Breast epithelium (tissue), 4 donors: ENCODE measurements around the gene RNPS1. TPM values are rescaled to one million over a fixed set of nuclear protein-coding genes. Genes with fewer than 3 reads are reported as not detected.

Source experiments
- DNase-seq, 2 donors: peaks; one replicate each; pipeline ENCODE4 v3.0.0-alpha.2; 2019; ENCODE audit warnings: low spot score in 2 of 2
- H3K27ac ChIP-seq, 2 donors: fragments of 200-600 bp; sonication (generic) in 1 of 2; one replicate each; pipeline ENCODE4 v1.5.1; 2016 to 2019; ENCODE audit warnings: mild to moderate bottlenecking in 1 of 2
- H3K27me3 ChIP-seq, 2 donors: fragments of 200-600 bp; sonication (generic) in 1 of 2; one replicate each; pipeline versions ENCODE4 v1.5.1 to v1.6.0; 2017 to 2019; ENCODE audit warnings: control low read depth in 1 of 2, mild to moderate bottlenecking in 1 of 2
- H3K36me3 ChIP-seq: fragments of 200-600 bp; one replicate; pipeline ENCODE4 v1.5.1; 2019
- H3K4me1 ChIP-seq, 2 donors: fragments of 200-600 bp; sonication (generic); one replicate each; pipeline ENCODE4 v1.5.1; 2016 to 2019; ENCODE audit warnings: control low read depth in 1 of 2
- H3K4me3 ChIP-seq, 3 donors: fragments of 200-600 bp; sonication (generic); 1 replicate in 2 of 3; 2 replicates in 1 of 3; pipeline ENCODE4 v1.5.1; 2016 to 2019; ENCODE audit warnings: mild to moderate bottlenecking in 3 of 3, moderate library complexity in 2 of 3
- H3K9me3 ChIP-seq, 2 donors: fragments of 200-600 bp; sonication (generic) in 1 of 2; one replicate each; pipeline ENCODE4 v1.5.1; 2016 to 2019; ENCODE audit warnings: control low read depth in 1 of 2
- CTCF ChIP-seq, 3 donors: fragments of 450-650 bp; IDR thresholded peaks; one replicate each; pipeline ENCODE4 v1.5.1; 2016 to 2017; ENCODE audit warnings: antibody characterized with exemption in 3 of 3, mild to moderate bottlenecking in 3 of 3, moderate library complexity in 3 of 3
- POLR2A ChIP-seq: fragments of 450-650 bp; IDR thresholded peaks from one replicate; pipeline ENCODE4 v1.6.1; 2016; ENCODE audit warnings: antibody characterized with exemption, mild to moderate bottlenecking, moderate library complexity
- POLR2AphosphoS5 ChIP-seq, 3 donors: sonication (generic); formaldehyde crosslinking; IDR thresholded peaks; one replicate each; pipeline ENCODE4 v1.6.1; 2017; ENCODE audit warnings: antibody characterized with exemption in 3 of 3
- intact Hi-C: fragments of 100-400 bp; cut with DNase I; formaldehyde crosslinking; loops from one replicate; pipeline ENCODE4 v1.15.1; 2023; ENCODE audit warnings: low total_unique reads
- total RNA-seq, 3 donors: library from RNA; depleted of rRNA; stranded (reverse); fragments of >200 nt; gene quantifications; one replicate each; pipeline ENCODE4 v1.1.0, GENCODE V29; 2016

Gene RNPS1
- total RNA-seq, 3 donors from 2014 or later = 93.1 to 107 (median 97.5) TPM

GRCh38 chr16:2230376-2230775 lies 37.5 kb downstream of the RNPS1 start:
- TF ChIP-seq POLR2AphosphoS5 (IDR thresholded peaks at IDR 0.05) = no peak
- no peak for TF ChIP-seq POLR2A
- no peak for TF ChIP-seq CTCF (IDR thresholded peaks at IDR 0.05)
- H3K4me1 ChIP-seq = peaks cover 4 to 5% of the 10 kb centered on the region in 2 donors
- no peaks in the 10 kb centered on the region for H3K9me3 ChIP-seq
- intact Hi-C loops = no loop called here
- no peaks in the 10 kb centered on the region for H3K27me3 ChIP-seq
- no peak overlapping the region for H3K27ac ChIP-seq
- DNase-seq = no peak
- no peak overlapping the region for H3K4me3 ChIP-seq
- peaks cover 24% of the 10 kb centered on the region for H3K36me3 ChIP-seq

- H3K27me3 ChIP-seq = no peaks in the 10 kb centered on the region
- peaks cover 4 to 5% of the 10 kb centered on the region in 2 donors for H3K4me1 ChIP-seq
- DNase-seq = no peak
- TF ChIP-seq POLR2A = no peak
- no peak for TF ChIP-seq CTCF (IDR thresholded peaks at IDR 0.05)
- TF ChIP-seq POLR2AphosphoS5 (IDR thresholded peaks at IDR 0.05) = no peak
- no peak overlapping the region for H3K27ac ChIP-seq
- H3K4me3 ChIP-seq = no peak overlapping the region
- intact Hi-C loops = no loop called here
- H3K9me3 ChIP-seq = no peaks in the 10 kb centered on the region
- H3K36me3 ChIP-seq = peaks cover 24% of the 10 kb centered on the region
Measured at GRCh38 chr16:2229632-2230250, 38.2 kb downstream of the RNPS1 start.

GRCh38 chr16:2229091-2229490 lies 38.8 kb downstream of the RNPS1 start:
- no peaks in the 10 kb centered on the region for H3K9me3 ChIP-seq
- peaks cover 23% of the 10 kb centered on the region for H3K36me3 ChIP-seq
- intact Hi-C loops = no loop called here
- H3K4me3 ChIP-seq = no peak overlapping the region
- DNase-seq = no peak
- no peaks in the 10 kb centered on the region for H3K27me3 ChIP-seq
- peaks cover 4 to 11% of the 10 kb centered on the region in 2 donors for H3K4me1 ChIP-seq
- no peak for TF ChIP-seq CTCF (IDR thresholded peaks at IDR 0.05)
- no peak for TF ChIP-seq POLR2A
- no peak for TF ChIP-seq POLR2AphosphoS5 (IDR thresholded peaks at IDR 0.05)
- H3K27ac ChIP-seq = no peak overlapping the region

GRCh38 chr16:2228161-2228824 lies 39.6 kb downstream of the RNPS1 start:
- Histone ChIP-seq H3K36me3 (peaks cover 16% of the 10 kb centered on the region), H3K9me3 (no peaks in the 10 kb centered on the region), H3K4me1 (peaks cover 4 to 12% of the 10 kb centered on the region in 2 donors), H3K27ac (no peak overlapping the region), H3K4me3 (no peak overlapping the region), H3K27me3 (no peaks in the 10 kb centered on the region)
- peak in 1 of 2 donors; percentile 67 for DNase-seq
- TF ChIP-seq CTCF (IDR thresholded peaks at IDR 0.05) (no peak), POLR2AphosphoS5 (IDR thresholded peaks at IDR 0.05) (no peak), POLR2A (no peak)
- intact Hi-C loops = no loop called here

- Histone ChIP-seq H3K4me1 (peaks cover 4 to 12% of the 10 kb centered on the region in 2 donors), H3K4me3 (no peak overlapping the region), H3K36me3 (peaks cover 10% of the 10 kb centered on the region), H3K27me3 (no peaks in the 10 kb centered on the region), H3K27ac (no peak overlapping the region), H3K9me3 (no peaks in the 10 kb centered on the region)
- intact Hi-C loops = no loop called here
- TF ChIP-seq POLR2AphosphoS5 (IDR thresholded peaks at IDR 0.05) (no peak), POLR2A (no peak), CTCF (IDR thresholded peaks at IDR 0.05) (no peak)
- DNase-seq = no peak
Measured at GRCh38 chr16:2226918-2227317, 41.0 kb downstream of the RNPS1 start.
